Naive B cell (primary cell): Measurements from ENCODE around the gene TRIP13. TPM values are rescaled to one million over a fixed set of nuclear protein-coding genes. Genes with fewer than 3 reads are reported as not detected.

Experiments
- polyA plus RNA-seq, 6 donors: library from polyadenylated mRNA; unstranded; fragments of 300-500 nt; fragmentation: Illumina TruSeq; gene quantifications; one replicate each; pipeline ENCODE4 v1.2.3, GENCODE V29; 2021; ENCODE audit warnings: low read depth in 6 of 6

The TRIP13 gene
- polyA plus RNA-seq, 6 donors from 2014 or later: 1.2 to 3.1 (median 1.8) TPM; not detected in 1

Other genes with a start within 250 kb of the TRIP13 start
- gene TPPP, start 199.5 kb upstream of the TRIP13 start, polyA plus RNA-seq: under 1 TPM in 1 of 6 donors, not detected in 5; 0.11 TPM
- not detected for gene ZDHHC11B, start 108.2 kb upstream of the TRIP13 start, polyA plus RNA-seq
- gene ZDHHC11, start 41.9 kb upstream of the TRIP13 start, polyA plus RNA-seq: not detected
- 10 to 100 TPM in 4 of 6 donors, 1 to 10 TPM in 2; 5.6 to 16.2 (median 12.5) TPM for gene BRD9, start 83 bp upstream of the TRIP13 start, polyA plus RNA-seq
- gene NKD2, start 115.9 kb downstream of the TRIP13 start, polyA plus RNA-seq: under 1 TPM in 1 of 6 donors, not detected in 5; 0.29 TPM
- gene SLC12A7, start 219.2 kb downstream of the TRIP13 start, polyA plus RNA-seq: 10 to 100 TPM in 1 of 6 donors, 1 to 10 TPM in 5; 1.9 to 15.6 (median 5.8) TPM